Measurements from ENCODE around the gene DUOX2. TPM values are rescaled to one million over a fixed set of nuclear protein-coding genes. Genes with fewer than 3 reads are reported as not detected.

The DUOX2 gene
- total RNA-seq, 1 experiment from 2014 or later: not detected

- Histone ChIP-seq H3K9me3 (ENCODE audit: insufficient read depth, low read depth) (no peaks in the 10 kb centered on the region), H3F3A (ENCODE audit: insufficient read depth, low read depth) (no peaks in the 10 kb centered on the region), H2AFZ (no peak overlapping the region), H3K36me3 (ENCODE audit: low read depth) (no peaks in the 10 kb centered on the region), H3K4me2 (no peak overlapping the region), H3K27me3 (ENCODE audit: insufficient read depth, low read depth) (no peaks in the 10 kb centered on the region), H3K9me2 (ENCODE audit: insufficient read depth) (no peaks in the 10 kb centered on the region), H3K4me3 (no peak overlapping the region), H4K20me1 (ENCODE audit: insufficient read depth) (no peaks in the 10 kb centered on the region), H3K79me2 (ENCODE audit: low read depth) (no peaks in the 10 kb centered on the region), H3K27ac (no peak overlapping the region), H3K4me1 (replicated peaks; ENCODE audit: insufficient read depth) (no peaks in the 10 kb centered on the region)
- CTCF ChIA-PET: interaction anchor here (0.6 kb wide), 1 partner anchor 505 kb away, joined by 3 read pairs; no protein-coding TSS in a partner anchor
- no peak for TF ChIP-seq CTCF (conservative IDR thresholded peaks at IDR 0.05)
- no peak for TF ChIP-seq EZH2 (IDR thresholded peaks at IDR 0.05; ENCODE audit: low read depth)
- intact Hi-C loops (cut with micrococcal nuclease; ENCODE audit: unreplicated experiment): no loop called here
- BruUV-seq (replicated peaks): no TSS peak
- POLR2A ChIA-PET (ENCODE audit: unreplicated experiment): no interaction called here
- no peak for DNase-seq
Observed at GRCh38 chr15:45097466-45097865, 16.5 kb downstream of the DUOX2 start.

- Histone ChIP-seq H3K4me2 (no peak overlapping the region), H2AFZ (no peak overlapping the region), H3K9me3 (ENCODE audit: insufficient read depth, low read depth) (no peaks in the 10 kb centered on the region), H3F3A (ENCODE audit: insufficient read depth, low read depth) (no peaks in the 10 kb centered on the region), H3K36me3 (ENCODE audit: low read depth) (no peaks in the 10 kb centered on the region), H3K4me3 (no peak overlapping the region), H3K27me3 (ENCODE audit: insufficient read depth, low read depth) (no peaks in the 10 kb centered on the region), H3K4me1 (replicated peaks; ENCODE audit: insufficient read depth) (no peaks in the 10 kb centered on the region), H3K79me2 (ENCODE audit: low read depth) (no peaks in the 10 kb centered on the region), H3K27ac (no peak overlapping the region), H3K9me2 (ENCODE audit: insufficient read depth) (no peaks in the 10 kb centered on the region), H4K20me1 (ENCODE audit: insufficient read depth) (no peaks in the 10 kb centered on the region)
- ChIA-PET POLR2A (ENCODE audit: unreplicated experiment) (no interaction called here), CTCF (no interaction called here)
- no peak for DNase-seq
- intact Hi-C loops (cut with micrococcal nuclease; ENCODE audit: unreplicated experiment): no loop called here
- TF ChIP-seq CTCF (conservative IDR thresholded peaks at IDR 0.05) (no peak), EZH2 (IDR thresholded peaks at IDR 0.05; ENCODE audit: low read depth) (no peak)
- BruUV-seq (replicated peaks): no TSS peak
Observed at GRCh38 chr15:45095661-45096060, 18.3 kb downstream of the DUOX2 start.

DNA sequence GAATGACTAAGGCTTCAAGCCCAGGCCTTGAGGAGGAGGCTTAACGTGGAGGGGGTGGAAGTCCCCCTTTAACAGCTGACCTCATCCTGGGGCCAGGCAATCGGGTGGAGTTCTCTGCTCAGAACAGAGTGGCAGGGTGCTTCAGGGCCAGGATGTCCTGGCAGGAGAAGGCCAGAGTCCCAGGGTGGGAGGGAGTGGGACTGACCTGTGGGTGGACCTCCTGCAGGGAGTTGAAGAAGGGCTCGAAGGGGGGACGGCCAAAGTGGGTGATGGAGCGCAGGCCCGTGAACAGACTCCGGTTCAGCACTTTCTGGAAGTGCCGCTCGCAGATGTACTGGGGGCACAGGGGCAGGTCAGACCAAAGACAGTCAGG is 19.6 kb downstream of the DUOX2 start:
- Histone ChIP-seq H3K4me2 (no peak overlapping the region), H2AFZ (no peak overlapping the region), H3F3A (ENCODE audit: insufficient read depth, low read depth) (no peaks in the 10 kb centered on the region), H3K79me2 (ENCODE audit: low read depth) (no peaks in the 10 kb centered on the region), H3K9me3 (ENCODE audit: insufficient read depth, low read depth) (no peaks in the 10 kb centered on the region), H3K9me2 (ENCODE audit: insufficient read depth) (no peaks in the 10 kb centered on the region), H3K36me3 (ENCODE audit: low read depth) (no peaks in the 10 kb centered on the region), H4K20me1 (ENCODE audit: insufficient read depth) (no peaks in the 10 kb centered on the region), H3K27ac (no peak overlapping the region), H3K4me3 (no peak overlapping the region), H3K4me1 (replicated peaks; ENCODE audit: insufficient read depth) (no peaks in the 10 kb centered on the region), H3K27me3 (ENCODE audit: insufficient read depth, low read depth) (0 out of 2 replicates have a peak, but pooled peaks cover 3% of the 10 kb centered on the region)
- ChIA-PET POLR2A (ENCODE audit: unreplicated experiment) (no interaction called here), CTCF (no interaction called here)
- BruUV-seq (replicated peaks): no TSS peak
- no peak for TF ChIP-seq CTCF (conservative IDR thresholded peaks at IDR 0.05)
- no peak for TF ChIP-seq EZH2 (IDR thresholded peaks at IDR 0.05; ENCODE audit: low read depth)
- intact Hi-C loops (cut with micrococcal nuclease; ENCODE audit: unreplicated experiment): no loop called here
- no peak for DNase-seq
